Prostate gland (tissue), 2 donors: ENCODE results near the gene C1orf210.

Experiments
- POLR2A ChIP-seq: fragments of 450-650 bp; IDR thresholded peaks from one replicate; pipeline ENCODE4 v1.6.1; 2016; ENCODE audit warnings: antibody characterized with exemption, mild to moderate bottlenecking
- TF ChIP-seq, protein P1 (sequence below), 4 experiments: fragments of 200-600 bp in 2 of 4; fragments of 450-650 bp in 2 of 4; sonication (generic) in 2 of 4; IDR thresholded peaks; 1 replicate in 3 of 4; 2 replicates in 1 of 4; pipeline ENCODE4 v1.5.1; 2016 to 2019; ENCODE audit warnings: antibody characterized with exemption in 4 of 4, mild to moderate bottlenecking in 2 of 4, moderate library complexity in 2 of 4

DNA sequence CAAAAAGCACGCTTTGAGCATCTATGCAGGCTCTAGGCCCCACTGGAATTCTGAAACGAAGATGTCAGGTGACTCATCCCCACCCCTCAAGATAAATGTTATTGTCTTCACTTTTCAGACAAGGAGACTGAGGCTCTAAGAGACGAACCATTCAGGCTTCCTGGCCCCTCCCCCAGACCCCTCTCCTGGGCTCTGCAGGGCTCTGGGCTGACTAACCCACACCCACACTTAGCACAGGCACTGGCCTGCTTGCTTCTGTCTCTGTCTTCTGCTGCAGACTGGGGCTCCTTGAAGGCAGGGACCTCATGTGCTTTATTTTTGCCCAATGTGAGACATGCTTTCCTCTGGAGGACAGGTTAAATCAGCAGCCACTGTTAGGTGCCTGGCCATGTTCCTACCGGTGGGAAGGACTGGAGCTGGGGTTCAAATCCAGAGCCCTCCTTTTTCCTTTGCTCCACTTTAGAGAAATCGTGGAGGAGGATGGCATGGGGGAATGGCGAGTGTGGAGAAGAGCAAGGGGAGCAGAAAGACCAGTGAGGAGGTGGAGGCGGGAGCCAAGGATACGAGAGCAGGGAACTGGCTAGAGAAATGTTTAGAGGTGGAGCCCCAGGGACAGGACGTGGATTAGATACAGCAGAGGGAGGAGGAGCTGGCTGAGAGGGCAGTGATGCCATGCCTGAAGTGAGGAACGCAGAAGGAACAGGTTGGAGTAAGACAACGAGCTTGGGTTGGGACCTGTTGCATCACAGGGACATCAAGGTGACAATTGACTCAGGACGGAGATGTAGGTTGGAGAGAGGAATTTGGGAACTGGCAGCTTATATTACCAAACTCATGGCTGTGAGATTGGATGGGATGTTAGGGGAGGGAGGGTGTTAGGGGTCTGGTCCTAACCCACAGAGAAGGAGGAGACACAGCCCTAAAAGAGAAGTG lies 13.9 kb downstream of the C1orf210 start:
- TF ChIP-seq, protein P1, sequence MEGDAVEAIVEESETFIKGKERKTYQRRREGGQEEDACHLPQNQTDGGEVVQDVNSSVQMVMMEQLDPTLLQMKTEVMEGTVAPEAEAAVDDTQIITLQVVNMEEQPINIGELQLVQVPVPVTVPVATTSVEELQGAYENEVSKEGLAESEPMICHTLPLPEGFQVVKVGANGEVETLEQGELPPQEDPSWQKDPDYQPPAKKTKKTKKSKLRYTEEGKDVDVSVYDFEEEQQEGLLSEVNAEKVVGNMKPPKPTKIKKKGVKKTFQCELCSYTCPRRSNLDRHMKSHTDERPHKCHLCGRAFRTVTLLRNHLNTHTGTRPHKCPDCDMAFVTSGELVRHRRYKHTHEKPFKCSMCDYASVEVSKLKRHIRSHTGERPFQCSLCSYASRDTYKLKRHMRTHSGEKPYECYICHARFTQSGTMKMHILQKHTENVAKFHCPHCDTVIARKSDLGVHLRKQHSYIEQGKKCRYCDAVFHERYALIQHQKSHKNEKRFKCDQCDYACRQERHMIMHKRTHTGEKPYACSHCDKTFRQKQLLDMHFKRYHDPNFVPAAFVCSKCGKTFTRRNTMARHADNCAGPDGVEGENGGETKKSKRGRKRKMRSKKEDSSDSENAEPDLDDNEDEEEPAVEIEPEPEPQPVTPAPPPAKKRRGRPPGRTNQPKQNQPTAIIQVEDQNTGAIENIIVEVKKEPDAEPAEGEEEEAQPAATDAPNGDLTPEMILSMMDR (IDR thresholded peaks at IDR 0.05): no peak
- TF ChIP-seq POLR2A: no peak
